ENCODE data around the gene ZNF418.
"Not testable (repeated sequence)": the region's sequence is repeated elsewhere in the genome, so short reads cannot be mapped to it uniquely, and the experiment has no call there.

The ZNF418 gene

GRCh38 chr19:57934820-57935665, at the start of gene ZNF418:
ZNF418 (minus strand) TSS chr19:57935402; CDS start chr19:57933822, 1,580 bp downstream.
- peak; percentile 61 for DNase-seq

GRCh38 chr19:57978586-57979289, 43.5 kb upstream of the ZNF418 start:
- no peak for DNase-seq

GRCh38 chr19:57974434-57974833, 39.2 kb upstream of the ZNF418 start, which contains the start of gene C19orf18:
C19orf18 (minus strand) TSS chr19:57974534; CDS start chr19:57974432, 102 bp downstream.
- DNase-seq = no peak

GRCh38 chr19:57964761-57965160, 29.6 kb upstream of the ZNF418 start:
- DNase-seq = no peak

GRCh38 chr19:57961785-57962184, 26.6 kb upstream of the ZNF418 start:
- no peak for DNase-seq

GRCh38 chr19:57954996-57955395, 19.8 kb upstream of the ZNF418 start:
- no peak for DNase-seq

GRCh38 chr19:57949702-57950101, 14.5 kb upstream of the ZNF418 start:
- DNase-seq = no peak

- no peak for DNase-seq
Observed at GRCh38 chr19:57949296-57949695, 14.1 kb upstream of the ZNF418 start.

- DNase-seq = peak; percentile 93
Observed at GRCh38 chr19:57947419-57948134, 12.4 kb upstream of the ZNF418 start, which contains the start of gene ZNF256. ZNF256 (minus strand) TSS chr19:57947706; CDS start chr19:57947474, 232 bp downstream.

- no peak for DNase-seq
Observed at GRCh38 chr19:57947088-57947418, 11.9 kb upstream of the ZNF418 start.

GRCh38 chr19:57946316-57946715, 11.1 kb upstream of the ZNF418 start:
- DNase-seq = no peak

- DNase-seq = no peak
Observed at GRCh38 chr19:57941593-57941992, 6.4 kb upstream of the ZNF418 start.

- no peak for DNase-seq
Observed at GRCh38 chr19:57935731-57936130, 529 bp upstream of the ZNF418 start.

- no peak for DNase-seq
Observed at GRCh38 chr19:57927587-57927986, 7.6 kb downstream of the ZNF418 start.

- peak; percentile 86 for DNase-seq
Observed at GRCh38 chr19:57916168-57916995, 18.8 kb downstream of the ZNF418 start, which contains the start of gene ZNF417. ZNF417 (minus strand) TSS chr19:57916592; CDS start chr19:57916411, 181 bp downstream.

GRCh38 chr19:57914531-57914930, 20.7 kb downstream of the ZNF418 start:
- DNase-seq = no peak

- DNase-seq = no peak
Observed at GRCh38 chr19:57907394-57907793, 27.8 kb downstream of the ZNF418 start.

- no peak for DNase-seq
Observed at GRCh38 chr19:57905258-57905657, 29.9 kb downstream of the ZNF418 start.

GRCh38 chr19:57903618-57904184, 31.5 kb downstream of the ZNF418 start:
- DNase-seq = no peak

- no peak for DNase-seq
Observed at GRCh38 chr19:57900311-57900710, 34.9 kb downstream of the ZNF418 start.

- DNase-seq = not testable (repeated sequence)
Observed at GRCh38 chr19:57890706-57891105, 44.5 kb downstream of the ZNF418 start.

All from activated CD8-positive, alpha-beta memory T cell treated with anti-CD3 and anti-CD28 coated beads, Interleukin-2, amount 50 U/mL, for 48 hours (primary cell).